ENCODE measurements around the gene GNG7. TPM values are rescaled to one million over a fixed set of nuclear protein-coding genes. Genes with fewer than 3 reads are reported as not detected.
A peak's percentile ranks its signal among the peaks of the same experiment; 100 is the strongest.
"Not testable (repeated sequence)": the region's sequence is repeated elsewhere in the genome, so short reads cannot be mapped to it uniquely, and the experiment has no call there.

The GNG7 gene
- total RNA-seq, 1 donor from 2014 or later: 11.5 TPM

DNA sequence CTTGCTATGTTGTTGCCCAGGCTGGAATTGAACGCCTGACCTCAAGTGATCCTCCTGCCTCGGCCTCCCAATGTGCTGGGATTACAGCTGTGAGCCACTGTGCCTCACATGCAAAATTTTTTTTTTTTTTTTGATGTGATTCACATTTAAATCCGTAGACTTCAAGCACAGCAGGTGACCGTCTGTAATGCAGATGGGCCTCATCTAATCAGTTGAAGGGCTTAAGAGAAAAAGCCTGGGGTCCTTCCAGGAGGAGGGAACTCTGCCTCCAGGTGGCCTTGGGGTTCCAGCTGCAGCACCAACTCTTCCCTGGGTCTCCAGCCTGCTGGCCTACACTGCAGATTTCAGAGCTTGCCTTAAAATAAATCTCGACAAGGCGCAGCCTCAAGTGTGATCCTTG is 183.0 kb downstream of the GNG7 start:
- intact Hi-C loops (cut with DNase I): no loop called here
- no peak for ATAC-seq
- DNase-seq (ENCODE audit: low spot score): no peak

- DNase-seq (ENCODE audit: low spot score); intact Hi-C loops (cut with DNase I); ATAC-seq: not testable (repeated sequence)
These were observed 183.6 kb downstream of the GNG7 start for GRCh38 chr19:2518856-2519255.

GRCh38 chr19:2517881-2518601 is 184.5 kb downstream of the GNG7 start:
- ATAC-seq (no peak), DNase-seq (ENCODE audit: low spot score) (no peak)
- intact Hi-C loops (cut with DNase I): no loop called here

DNA sequence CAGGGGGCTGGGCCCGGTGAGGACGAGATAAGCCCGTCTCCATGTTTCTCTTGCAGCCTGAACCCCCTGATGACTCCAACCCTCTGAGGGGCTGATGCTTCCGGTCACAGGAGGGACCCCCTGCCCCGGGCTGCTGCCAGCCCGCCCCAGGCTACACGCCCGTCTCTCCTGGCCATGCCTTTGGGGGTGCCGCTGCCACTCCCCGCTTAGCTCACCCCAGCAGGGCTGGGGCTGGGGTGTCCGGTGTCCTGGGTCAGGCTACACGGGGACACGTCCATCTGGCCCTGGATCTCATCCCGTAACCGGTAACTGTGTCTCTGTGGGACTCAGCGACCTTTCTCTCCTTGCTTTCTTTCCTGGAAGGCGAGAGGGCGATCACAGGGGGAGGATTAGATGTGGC is 185.8 kb downstream of the GNG7 start:
- no peak for DNase-seq (ENCODE audit: low spot score)
- intact Hi-C loops (cut with DNase I): no loop called here
- ATAC-seq: no peak

DNA sequence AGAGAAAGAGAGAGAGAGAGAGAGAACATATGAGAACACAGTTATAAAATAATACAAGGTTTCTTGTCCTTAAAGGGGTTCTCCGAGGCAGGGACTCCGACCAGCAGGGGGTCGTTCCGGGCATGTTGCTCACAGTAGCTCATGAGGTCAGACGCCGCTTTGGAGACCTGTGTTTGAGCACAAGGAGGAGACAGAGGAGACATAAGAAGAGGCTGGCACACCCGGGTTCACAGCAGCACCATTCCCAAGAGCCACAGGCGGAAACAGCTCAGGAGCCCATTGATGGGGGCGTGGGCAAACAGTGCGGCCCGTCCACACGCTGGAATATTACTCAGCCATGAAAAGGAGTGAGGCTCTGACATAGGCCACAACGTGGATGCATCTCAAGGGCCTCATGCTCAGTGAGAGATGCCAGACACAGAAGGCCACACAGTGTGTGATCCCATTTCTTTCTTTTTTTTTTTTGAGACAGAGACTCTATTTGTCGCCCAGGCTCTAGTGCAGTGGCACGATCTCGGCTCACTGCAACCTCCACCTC is 187.4 kb downstream of the GNG7 start:
- intact Hi-C loops (cut with DNase I): no loop called here
- ATAC-seq (no peak), DNase-seq (ENCODE audit: low spot score) (no peak)

GRCh38 chr19:2512523-2513431 is 189.7 kb downstream of the GNG7 start:
- intact Hi-C loops (cut with DNase I): no loop called here
- ATAC-seq: no peak
- no peak for DNase-seq (ENCODE audit: low spot score)

DNA sequence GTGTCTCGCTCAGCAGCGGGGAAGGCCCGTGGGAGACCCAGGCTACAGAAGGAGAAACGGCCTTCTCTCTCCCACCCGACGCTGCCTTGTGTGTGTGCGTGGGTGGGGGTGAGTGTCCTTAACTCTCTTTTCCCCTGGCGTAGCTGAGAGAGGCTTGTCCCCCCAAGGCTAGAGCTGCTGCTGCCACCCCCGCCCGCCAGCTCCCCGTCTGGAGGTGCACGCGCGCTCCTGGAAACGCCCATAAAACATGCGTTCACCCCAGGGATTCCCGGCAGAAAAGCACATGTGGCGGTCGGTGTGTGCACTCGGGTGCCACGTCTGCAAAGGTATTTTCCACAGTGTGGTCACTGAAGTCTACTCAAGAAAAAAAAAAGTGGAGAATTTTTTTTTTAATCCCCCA is 190.5 kb downstream of the GNG7 start:
- ATAC-seq (no peak), DNase-seq (ENCODE audit: low spot score) (no peak)
- intact Hi-C loops (cut with DNase I): no loop called here

DNA sequence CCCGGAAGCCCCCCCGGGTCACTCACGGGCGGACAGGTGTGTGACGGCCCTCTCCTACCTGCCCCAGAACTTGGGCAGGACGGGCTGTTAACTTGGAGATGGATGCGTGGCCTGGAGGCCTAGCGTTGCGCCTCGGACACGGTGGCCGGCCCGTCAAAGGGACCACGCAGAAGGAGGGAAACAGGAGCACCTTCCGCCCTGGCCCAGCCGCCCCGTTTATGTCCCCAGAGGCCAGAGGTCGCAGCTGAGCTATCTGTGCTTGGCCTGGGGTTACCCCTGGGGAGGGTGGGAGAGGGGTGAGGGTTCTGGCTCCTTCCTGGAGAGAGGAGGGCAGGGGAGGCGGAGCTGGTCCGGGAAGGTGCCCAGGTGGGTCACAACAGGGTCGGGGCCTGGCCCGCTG is 190.9 kb downstream of the GNG7 start:
- ATAC-seq (peak; percentile 28), DNase-seq (ENCODE audit: low spot score) (no peak)
- intact Hi-C loops (cut with DNase I): no loop called here

DNA sequence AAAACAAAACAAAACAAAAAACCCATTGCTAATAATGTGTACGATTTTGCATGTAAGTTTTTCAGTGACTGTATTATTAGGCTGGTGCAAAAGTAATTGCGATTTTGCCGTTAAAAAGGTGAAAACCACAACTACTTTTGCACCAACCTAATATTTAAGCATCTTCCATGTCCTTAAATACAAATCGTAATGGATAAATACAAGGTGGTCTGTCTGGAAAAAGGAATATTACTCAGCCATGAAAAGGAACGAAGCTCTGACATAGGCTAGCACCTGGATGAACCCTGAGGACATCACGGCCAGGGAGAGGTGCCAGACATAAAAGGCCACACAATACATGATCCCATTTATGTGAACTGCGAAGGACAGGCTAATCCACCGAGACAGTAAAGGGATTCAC is 193.4 kb downstream of the GNG7 start:
- ATAC-seq (no peak), DNase-seq (ENCODE audit: low spot score) (no peak)
- intact Hi-C loops (cut with DNase I): no loop called here

DNA sequence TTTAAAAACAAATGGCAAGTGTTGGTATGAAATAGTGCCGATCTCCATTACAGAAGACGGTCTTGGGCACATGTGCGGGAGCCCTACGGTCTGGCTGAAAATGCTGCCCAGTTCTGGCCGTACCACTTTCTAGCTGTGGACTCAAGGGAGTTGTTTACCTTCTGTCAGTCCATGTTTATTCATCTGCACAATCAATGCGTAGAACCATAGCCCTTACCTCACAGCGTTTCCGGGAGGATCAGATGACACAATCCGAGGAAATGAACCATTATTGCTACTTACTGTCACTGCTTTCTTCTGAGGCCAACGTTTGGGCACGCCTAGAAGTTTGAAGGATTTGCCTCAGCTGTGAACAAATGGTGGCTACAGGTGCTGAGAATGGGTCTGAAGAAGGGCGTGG is 195.4 kb downstream of the GNG7 start:
- intact Hi-C loops (cut with DNase I): no loop called here
- DNase-seq (ENCODE audit: low spot score): no peak
- ATAC-seq: no peak

DNA sequence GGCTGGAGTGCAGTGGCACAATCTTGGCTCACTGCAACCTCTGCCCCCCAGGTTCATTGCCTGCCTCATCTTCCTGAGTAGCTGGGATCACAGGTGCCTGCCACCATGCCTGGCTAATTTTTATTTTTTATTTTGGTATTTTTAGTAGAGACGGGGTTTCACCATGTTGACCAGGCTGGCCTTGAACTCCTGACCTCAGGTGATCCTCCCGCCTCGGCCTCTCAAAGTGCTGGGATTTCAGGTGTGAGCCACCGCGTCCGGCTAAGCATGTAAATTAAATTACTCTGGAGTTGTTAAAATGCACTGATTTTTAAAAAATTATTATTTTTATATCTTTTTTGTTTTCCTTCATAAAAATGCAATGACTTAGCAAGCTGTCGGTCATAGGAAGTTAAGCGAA is 195.8 kb downstream of the GNG7 start:
- DNase-seq (ENCODE audit: low spot score); intact Hi-C loops (cut with DNase I); ATAC-seq: not testable (repeated sequence)

DNA sequence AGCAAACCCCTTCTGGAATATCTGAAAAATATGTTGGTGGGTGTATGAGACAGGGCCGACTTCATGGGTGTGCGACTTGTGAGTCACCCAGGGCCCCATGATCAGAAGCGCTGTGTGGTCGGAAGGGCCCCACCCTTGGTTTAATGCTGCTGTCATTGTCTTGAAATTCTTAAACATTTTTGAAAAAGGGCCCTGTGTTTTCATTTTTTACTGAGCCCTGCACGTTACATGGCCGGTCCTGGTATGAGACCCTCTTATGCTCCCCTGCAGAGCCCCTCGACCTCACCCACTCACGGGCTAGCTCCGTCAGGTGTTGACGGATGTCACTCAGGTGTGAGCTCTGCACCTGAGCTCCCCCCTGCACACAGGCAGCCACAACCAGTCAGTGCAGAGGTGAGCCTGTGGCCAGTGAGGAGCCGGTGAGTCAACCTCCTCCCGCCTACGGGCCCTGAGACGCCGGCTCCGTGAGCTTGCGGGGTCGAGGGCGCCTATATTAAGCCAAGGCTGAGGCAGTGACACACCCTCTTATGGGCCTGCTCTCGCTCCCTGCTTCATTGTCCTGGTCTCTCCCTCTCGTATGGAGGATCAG is 198.9 kb downstream of the GNG7 start:
- no peak for ATAC-seq
- intact Hi-C loops (cut with DNase I): no loop called here

DNA sequence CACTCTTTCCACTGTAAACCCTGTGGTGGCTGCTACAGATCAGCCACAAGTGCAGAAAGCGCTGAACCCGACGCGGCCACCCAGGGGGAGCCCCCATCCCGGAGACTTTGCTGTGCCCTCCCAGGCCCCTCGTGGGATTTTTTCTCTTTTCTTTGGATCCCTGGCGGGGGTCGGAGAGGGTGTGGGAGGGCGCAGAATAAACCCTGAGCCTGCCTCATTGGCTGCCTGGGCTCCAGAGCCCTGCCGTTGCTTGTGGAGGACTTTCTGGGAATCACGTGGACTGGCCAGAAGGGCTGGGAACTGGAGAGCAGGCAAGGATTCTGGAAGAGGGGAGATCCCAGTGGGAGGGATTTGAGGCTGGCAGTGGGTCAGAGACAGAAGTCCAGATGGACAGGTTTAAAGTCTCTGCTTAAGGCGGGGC is 201.6 kb downstream of the GNG7 start:
- DNase-seq (ENCODE audit: low spot score): no peak
- intact Hi-C loops (cut with DNase I): no loop called here
- ATAC-seq: peak; percentile 54

More for the DNA sequence above, 198.9 kb downstream of the GNG7 start:
- DNase-seq (ENCODE audit: low spot score): no peak

DNA sequence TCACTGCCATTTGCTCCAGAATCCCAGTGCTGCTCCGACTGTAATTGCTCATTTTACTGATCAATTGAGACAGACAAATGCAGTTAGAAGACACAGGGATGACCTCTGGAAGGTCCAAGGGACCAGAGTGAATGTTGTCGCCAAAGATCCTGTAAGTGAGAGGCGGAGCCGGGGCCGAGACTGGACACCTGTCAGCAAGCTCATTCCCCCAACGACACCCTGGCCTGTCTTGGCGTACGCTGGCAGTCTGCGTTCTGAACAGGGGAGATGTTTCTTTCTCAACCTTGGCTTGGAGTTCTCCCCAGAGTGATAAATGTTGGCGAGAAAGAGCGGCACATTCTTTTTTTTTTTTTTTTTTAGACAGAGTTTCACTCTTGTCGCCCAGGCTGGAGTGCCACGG is 202.3 kb downstream of the GNG7 start:
- DNase-seq (ENCODE audit: low spot score): no peak

GRCh38 chr19:2497186-2497585 is 205.3 kb downstream of the GNG7 start:
- DNase-seq (ENCODE audit: low spot score) (no peak), ATAC-seq (no peak)
- intact Hi-C loops (cut with DNase I): no loop called here

More for the DNA sequence above, 202.3 kb downstream of the GNG7 start:
- intact Hi-C loops (cut with DNase I): no loop called here
- ATAC-seq: no peak

- DNase-seq (ENCODE audit: low spot score) (peak; percentile 70), ATAC-seq (peak; percentile 49)
- intact Hi-C loops (cut with DNase I): no loop called here
These were observed 206.7 kb downstream of the GNG7 start for GRCh38 chr19:2495651-2496316.

GRCh38 chr19:2495130-2495641 is 207.3 kb downstream of the GNG7 start:
- ATAC-seq (peak; percentile 77), DNase-seq (ENCODE audit: low spot score) (peak; percentile 76)
- intact Hi-C loops (cut with DNase I): no loop called here

DNA sequence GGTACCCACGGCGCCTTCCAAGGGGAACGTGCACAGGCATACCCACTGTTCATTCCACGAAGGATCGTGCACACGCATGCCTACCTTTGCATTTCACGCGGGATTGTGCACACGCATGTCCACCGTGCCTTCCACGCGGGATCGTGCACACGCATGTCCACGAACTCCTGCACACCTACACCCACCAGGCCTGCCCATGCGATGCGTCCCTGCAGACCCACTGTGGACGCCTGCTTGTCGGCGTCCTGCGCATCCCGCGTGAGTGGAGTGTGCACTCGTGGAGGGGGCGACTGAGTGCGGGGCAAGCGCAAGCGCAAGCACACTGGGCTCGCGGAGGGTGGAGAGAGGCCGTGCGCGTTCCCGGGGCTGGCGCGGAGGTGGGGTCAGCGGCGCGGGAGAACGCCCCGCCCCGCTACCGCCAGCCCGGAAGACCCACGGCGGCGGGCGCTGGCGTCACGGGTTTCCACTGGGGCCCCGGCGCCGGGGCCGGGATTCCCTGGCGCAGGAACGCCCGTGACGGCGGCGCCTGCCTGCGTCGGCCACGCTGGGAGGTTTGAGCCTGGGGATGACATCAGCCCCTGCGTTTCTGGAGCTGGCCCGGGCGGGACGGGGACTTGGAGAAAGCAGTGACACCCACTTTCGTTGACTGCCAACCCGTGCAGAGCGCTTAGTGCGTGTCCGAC is 207.9 kb downstream of the GNG7 start:
- intact Hi-C loops (cut with DNase I): no loop called here

More for the DNA sequence above, 207.9 kb downstream of the GNG7 start:
- DNase-seq (ENCODE audit: low spot score) (peak; percentile 84), ATAC-seq (peak; percentile 83)

Data from sciatic nerve (tissue), 2 donors.